Stomach (tissue), 4 donors: Measurements from ENCODE around the gene SNRNP70.
A peak's percentile ranks its signal among the peaks of the same experiment; 100 is the strongest.

ENCODE experiments used
- POLR2A ChIP-seq, 4 donors: fragments of 450-650 bp; IDR thresholded peaks; one replicate each; pipeline ENCODE4 v1.6.1; 2016; ENCODE audit warnings: antibody characterized with exemption in 4 of 4, control low read depth in 2 of 4, mild to moderate bottlenecking in 1 of 4, moderate library complexity in 1 of 4
- POLR2AphosphoS5 ChIP-seq, 3 donors: sonication (generic); formaldehyde crosslinking; IDR thresholded peaks; one replicate each; pipeline ENCODE4 v1.6.1; 2016; ENCODE audit warnings: antibody characterized with exemption in 3 of 3
- TF ChIP-seq, protein P1 (sequence below), 7 experiments: fragments of 450-650 bp in 4 of 7; fragments of 200-600 bp in 3 of 7; sonication (generic) in 3 of 7; IDR thresholded peaks; one replicate each; pipeline ENCODE4 v1.5.1; 2016 to 2019; ENCODE audit warnings: antibody characterized with exemption in 7 of 7, control low read depth in 2 of 7, mild to moderate bottlenecking in 1 of 7

GRCh38 chr19:49127674-49128544 is 42.7 kb downstream of the SNRNP70 start:
- TF ChIP-seq, protein P1, sequence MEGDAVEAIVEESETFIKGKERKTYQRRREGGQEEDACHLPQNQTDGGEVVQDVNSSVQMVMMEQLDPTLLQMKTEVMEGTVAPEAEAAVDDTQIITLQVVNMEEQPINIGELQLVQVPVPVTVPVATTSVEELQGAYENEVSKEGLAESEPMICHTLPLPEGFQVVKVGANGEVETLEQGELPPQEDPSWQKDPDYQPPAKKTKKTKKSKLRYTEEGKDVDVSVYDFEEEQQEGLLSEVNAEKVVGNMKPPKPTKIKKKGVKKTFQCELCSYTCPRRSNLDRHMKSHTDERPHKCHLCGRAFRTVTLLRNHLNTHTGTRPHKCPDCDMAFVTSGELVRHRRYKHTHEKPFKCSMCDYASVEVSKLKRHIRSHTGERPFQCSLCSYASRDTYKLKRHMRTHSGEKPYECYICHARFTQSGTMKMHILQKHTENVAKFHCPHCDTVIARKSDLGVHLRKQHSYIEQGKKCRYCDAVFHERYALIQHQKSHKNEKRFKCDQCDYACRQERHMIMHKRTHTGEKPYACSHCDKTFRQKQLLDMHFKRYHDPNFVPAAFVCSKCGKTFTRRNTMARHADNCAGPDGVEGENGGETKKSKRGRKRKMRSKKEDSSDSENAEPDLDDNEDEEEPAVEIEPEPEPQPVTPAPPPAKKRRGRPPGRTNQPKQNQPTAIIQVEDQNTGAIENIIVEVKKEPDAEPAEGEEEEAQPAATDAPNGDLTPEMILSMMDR (IDR thresholded peaks at IDR 0.05): peak in 3 of 7 experiments; percentile 7 to 33 (median 13)
- TF ChIP-seq POLR2AphosphoS5 (IDR thresholded peaks at IDR 0.05) (peak in 2 of 3 donors; percentile 26 to 79), POLR2A (IDR thresholded peaks at IDR 0.05) (no peak)
